ENCODE data around the gene GOLGA1.
"Not testable (repeated sequence)": the region's sequence is repeated elsewhere in the genome, so short reads cannot be mapped to it uniquely, and the experiment has no call there.

GOLGA1 gene, protein sequence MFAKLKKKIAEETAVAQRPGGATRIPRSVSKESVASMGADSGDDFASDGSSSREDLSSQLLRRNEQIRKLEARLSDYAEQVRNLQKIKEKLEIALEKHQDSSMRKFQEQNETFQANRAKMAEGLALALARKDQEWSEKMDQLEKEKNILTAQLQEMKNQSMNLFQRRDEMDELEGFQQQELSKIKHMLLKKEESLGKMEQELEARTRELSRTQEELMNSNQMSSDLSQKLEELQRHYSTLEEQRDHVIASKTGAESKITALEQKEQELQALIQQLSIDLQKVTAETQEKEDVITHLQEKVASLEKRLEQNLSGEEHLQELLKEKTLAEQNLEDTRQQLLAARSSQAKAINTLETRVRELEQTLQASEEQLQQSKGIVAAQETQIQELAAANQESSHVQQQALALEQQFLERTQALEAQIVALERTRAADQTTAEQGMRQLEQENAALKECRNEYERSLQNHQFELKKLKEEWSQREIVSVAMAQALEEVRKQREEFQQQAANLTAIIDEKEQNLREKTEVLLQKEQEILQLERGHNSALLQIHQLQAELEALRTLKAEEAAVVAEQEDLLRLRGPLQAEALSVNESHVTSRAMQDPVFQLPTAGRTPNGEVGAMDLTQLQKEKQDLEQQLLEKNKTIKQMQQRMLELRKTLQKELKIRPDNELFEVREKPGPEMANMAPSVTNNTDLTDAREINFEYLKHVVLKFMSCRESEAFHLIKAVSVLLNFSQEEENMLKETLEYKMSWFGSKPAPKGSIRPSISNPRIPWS

DNA sequence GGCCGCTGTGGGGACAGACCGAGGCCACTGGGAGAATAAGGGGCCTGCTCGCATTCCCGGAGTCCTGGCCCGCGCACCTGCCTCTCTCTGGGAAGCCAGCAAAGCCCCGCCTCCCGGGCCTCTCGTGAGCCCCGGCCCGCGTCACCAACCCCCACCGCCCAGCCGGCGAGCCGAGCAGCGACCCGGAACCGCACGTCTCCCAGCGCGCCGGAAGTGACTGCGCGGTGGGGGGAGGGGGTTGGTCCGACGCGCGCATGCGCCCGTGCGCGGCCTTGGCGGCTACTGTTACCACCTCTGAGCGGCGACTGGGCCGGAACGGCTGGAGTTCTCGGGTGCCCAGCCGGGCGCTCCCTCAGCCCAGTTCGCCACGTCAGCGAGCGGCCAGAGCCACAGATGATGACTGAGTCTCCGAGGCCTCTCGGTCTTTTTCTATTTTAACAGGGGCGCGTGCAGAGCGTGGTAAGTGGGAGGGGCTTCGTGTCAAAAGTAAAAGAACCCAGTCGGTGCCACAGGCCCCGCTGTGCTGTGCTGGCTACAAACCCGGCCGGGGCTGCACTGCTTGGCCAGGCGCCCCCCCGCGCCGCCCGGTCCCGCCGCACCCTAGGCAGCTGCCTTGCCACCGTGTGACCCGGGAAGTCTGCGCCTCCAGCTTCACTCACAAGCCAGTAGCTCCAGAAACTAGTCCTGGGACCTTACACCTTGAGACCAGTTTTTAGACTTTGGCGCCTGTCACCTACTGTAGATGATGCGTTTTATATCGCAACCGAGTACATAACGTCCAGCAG is at the start of gene GOLGA1:
TSS of gene GOLGA1 (minus strand) at position 190 of the 785 bp plus-strand sequence. CDS start 2,372 bp downstream, outside the sequence.
- peak; percentile 94 for DNase-seq

DNA sequence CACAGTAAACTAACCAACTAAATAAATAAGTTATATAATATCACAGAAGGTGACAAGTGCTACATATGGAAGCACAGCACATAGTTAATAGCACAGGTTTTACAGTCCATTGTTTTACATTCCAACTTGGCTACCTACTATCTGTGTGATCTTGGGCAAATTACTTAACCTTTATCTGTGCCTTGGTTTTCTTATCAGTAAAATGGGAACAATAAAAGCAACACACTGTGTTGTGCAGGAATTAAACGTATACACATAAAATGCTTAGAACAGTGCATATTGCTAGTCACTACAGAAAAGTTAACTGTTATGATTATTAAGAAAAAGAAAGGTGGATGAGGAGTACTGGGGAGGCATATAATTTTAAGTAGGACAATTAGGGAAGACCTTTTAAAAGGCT is 42.8 kb upstream of the GOLGA1 start:
- DNase-seq, result no peak

DNA sequence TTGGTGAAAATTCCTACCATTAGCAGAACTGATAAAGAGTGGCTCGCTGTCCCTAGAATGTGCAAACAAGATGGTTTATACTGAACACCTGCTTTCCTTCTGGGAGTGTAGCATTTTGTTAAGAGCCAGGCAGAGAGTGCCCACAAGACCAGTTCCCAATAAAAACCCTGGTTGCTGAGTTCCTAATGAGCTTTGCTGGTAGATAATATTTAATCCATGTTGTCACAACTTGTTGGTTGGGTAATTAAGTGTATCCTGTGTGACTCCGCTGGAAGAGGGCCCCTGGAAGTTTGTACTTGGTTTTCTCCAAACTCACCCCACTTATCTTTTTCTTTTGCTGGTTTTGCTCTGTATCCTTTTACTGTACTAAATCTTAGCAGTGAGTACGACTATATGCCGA is 39.5 kb upstream of the GOLGA1 start:
- DNase-seq, result no peak

DNA sequence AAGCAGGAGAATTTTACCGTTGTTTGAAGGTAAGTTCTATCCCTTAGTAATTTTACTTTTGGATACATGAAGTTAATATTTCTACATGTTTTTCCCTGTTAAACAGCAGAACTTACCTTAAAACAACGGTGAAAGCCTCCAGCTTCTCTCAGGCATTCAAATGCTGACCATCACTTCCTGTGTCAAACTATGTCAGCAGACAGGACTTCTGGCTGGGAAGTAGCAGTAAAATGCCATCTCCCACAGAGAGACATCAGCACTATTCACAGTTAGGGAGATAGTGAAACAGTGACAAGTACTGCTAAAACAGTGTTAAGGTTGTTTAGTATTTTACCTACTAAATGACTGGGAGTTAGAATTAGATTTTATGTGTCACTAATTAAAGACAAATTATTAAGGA is 34.2 kb upstream of the GOLGA1 start:
- DNase-seq, result no peak

DNA sequence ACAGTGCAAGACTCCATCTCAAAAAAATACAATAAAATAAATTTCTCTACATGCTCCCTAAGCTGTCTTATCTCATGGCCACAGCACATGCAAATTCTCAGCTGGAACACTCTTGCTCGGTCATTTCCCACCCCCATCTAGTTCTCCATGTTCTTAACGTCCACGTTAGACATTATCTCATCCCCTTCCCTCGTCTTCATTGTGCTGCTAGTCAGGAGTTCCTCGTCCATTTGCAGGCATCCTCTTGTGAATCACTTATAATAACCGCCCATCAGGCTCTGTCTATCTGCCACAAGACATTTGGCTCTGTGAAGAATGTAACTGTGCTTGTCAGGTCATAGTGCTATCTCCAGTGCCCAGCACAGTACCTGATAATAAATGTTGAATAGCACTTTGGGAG is 32.9 kb upstream of the GOLGA1 start:
- no peak for DNase-seq

DNA sequence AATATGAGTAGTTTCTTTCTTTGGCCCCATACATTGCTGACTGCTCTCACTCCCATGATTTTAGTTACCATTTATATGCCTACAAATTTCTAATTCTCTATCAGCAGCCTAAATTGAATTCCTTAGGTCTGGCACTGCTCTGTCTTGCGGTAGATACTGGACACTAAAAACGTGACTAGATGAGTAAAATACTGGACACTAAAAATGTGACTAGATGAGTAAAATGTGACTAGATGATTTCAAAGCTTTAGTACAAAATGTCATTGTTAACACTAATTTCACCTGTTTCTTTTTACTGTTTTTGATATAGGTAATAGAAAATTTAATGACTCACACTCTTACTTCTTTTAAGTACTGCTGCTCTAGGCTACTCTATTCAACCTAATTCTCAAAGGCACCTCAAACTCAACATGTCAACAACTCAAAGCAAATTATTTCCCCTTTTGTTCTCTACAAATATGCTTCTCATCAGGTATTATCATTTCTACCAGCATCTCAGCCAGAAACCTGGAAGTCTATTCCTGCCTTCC is 31.4 kb upstream of the GOLGA1 start:
- no peak for DNase-seq

DNA sequence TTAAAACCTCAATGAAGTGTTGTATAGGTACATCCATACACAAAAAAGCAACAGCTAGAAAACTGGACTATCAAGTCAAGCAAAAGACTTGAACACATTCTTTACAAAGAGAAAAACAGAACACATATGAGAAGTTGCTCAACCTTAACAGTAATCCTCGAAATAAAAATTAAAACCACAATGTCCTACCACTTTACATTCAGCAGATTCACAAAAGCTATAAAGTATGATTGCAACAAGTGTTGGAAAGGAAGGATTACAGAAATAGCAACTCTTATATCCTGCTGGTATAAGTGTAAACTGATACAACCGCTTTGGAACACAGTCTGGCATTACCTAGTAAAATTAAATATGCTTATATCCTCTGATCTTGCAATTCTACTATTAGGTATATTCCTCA is 28.5 kb upstream of the GOLGA1 start:
- no peak for DNase-seq

DNA sequence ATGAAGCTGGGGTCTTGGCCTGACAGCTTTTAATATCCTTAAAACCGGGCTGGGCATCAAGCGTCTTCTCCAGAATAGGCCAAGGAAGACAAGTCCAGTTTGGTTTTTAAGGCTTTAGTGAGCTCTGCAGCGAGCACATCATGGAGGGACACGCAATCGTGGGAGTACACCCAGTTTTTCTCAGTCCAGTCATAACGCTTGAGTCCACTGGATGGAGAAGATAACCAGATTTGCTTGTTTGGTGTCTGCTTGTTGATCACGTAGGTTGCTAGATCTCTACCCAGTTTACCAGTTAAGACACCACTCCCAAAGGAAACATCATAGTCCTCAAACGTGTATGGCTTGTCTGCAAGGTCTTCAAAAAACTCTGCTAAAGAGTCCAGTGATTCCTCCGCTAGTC is 27.4 kb upstream of the GOLGA1 start:
- no peak for DNase-seq

DNA sequence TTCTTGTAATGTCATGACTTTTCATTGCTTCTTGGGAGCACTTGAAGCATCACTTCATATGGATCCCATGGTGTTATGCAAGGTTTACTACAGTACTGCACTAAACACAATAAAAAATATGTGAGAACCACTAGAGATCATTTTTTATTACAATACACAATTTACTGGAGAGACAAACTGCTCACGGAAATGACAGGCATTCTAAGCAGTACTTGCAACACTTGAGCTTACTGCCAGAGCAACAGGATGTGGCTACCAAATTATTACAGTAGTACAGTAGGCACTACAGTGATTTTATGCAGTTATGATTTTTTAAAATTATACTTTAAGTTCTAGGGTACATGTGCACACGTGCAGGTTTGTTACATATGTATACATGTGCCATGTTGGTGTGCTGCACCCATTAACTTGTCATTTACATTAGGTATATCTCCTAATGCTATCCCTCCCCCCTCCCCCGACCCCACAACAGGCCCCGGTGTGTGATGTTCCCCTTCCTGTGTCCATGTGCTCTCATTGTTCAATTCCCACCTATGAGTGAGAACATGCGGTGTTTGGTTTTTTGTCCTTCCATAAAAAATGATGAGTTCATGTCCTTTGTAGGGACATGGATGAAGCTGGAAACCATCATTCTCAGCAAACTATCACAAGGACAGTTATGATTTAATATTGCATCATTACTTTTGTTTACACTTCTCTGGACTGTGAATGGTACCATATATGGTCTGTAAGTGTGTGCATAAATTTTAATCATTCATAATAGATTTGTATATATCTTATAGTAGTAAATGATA is 25.1 kb upstream of the GOLGA1 start:
- DNase-seq, result peak; percentile 48

DNA sequence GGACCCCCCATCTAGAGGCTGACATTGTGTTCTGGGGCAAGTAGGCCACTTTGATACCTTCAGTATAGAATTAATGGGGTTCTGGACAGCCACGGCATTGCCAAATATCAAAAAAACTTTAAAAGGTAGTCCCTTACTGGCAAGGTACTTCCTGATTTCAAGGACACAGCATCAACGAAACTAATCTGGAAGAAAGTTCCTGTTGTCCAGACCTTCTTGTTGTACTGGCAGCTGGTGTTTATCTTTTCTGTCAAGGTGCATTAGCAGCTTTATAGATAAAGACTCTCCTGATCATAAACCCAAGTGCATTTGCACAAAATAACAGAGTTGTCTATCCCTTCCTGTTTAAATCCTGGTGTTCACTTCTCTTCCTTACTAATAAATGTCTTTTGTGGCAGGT is 23.7 kb upstream of the GOLGA1 start:
- no peak for DNase-seq

DNA sequence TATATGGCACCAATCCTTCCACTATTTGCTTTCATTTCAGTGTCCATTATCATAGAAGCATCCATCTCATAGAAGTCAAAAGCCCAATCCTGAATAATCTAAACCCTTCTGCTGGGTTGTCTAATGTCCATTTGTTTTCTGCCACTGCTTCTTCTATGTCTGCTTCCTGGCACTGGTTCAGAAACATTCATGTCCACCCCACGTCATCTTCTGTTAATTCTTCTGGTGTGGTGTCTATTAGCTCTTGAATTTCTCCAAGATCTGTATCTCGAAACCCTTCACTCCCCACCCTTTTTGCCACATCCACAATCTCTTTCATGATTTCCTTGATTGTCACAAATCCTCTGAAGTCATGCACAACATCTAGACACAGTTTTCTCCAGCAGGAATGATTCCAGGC is 23.2 kb upstream of the GOLGA1 start:
- no peak for DNase-seq

DNA sequence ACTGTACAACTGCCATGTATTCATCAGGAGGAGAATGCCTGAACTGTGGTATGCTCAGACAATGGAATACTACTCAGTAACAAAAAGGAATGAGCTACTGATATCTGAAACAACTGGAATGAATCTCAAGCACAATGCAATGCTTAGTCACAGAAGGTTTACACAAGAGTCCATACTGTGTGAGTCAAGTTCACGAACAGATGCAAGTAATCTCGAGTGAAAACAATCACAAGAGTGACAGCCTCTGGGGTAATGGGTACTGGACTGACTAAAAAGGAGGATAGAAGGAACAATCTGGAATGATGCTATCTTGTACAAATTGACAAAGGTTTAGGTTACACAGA is 19.5 kb upstream of the GOLGA1 start:
- DNase-seq, result no peak

DNA sequence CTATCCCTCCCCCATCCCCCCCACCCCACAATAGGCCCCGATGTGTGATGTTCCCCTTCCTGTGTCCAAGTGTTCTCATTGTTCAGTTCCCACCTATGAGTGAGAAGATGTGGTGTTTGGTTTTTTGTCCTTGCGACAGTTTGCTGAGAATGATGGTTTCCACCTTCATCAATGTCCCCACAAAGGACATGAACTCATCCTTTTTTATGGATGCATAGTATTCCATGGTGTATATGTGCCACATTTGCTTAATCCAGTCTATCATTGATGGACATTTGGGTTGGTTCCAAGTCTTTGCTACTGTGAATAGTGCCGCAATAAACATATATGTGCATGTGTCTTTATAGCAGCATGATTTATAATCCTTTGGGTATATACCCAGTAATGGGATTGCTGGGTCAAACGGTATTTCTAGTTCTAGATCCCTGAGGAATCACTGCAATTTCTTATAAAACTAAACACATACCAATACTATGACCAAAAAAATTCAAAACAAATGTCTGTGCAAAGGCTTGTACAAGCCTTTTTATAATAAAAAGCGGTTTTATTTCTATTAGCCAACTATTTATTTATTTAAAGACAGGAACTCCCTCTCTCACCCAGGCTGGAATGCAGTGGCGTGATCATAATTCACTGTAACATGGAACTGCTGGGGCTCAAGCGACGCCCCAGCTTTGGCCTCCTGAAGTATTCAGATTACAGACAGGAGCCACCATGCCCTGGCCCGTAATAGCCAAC is 19.0 kb upstream of the GOLGA1 start:
- DNase-seq, result not testable (repeated sequence)

DNA sequence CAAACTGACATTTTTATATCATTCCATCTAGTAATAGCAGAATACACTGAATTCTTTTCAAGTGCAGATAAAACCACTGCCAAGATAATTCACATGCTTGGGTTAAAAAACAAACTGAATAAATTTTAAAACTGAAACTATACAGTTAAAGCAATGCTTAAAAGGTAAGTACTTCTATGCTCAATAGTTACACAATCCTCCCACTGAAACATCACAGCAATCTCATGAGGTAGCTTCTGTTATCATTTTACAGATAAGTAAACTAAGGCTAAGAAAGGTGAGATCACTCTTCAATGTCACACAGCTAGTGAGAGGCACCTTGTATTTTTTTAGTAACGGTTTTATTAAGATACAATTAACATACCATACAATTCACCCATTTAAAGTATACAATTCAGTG is 13.4 kb upstream of the GOLGA1 start:
- DNase-seq, result no peak

DNA sequence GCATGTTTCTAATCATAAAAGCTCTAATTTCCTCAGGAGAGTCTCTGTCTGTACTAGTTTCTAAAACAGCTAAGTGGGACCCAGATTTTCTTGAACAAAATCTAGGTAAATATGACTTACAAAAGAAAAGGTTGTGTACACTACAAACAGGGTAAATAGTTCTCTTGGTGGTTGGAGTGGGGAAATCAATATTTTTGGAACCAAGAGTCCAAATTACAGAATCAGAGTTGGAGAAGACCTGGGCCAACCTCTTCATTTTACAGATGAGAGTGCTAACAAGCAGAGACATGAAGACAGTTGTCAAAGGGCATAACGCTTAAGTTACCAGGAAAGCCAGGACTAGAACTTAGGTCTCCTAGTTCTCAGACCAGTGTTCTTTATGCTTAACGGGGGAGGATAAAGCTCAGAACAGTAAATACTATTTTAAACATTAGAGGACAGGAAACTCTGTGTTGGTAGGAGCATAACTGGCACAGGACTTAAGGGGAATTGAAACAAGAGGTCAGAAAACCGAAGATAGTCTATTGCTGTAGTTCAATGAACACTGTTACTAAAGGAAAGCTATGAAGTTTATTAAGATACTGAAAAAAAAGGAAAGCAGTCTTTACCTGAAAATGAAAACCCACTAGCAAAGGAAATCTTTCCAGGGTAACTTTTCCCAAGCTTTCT is 9.3 kb upstream of the GOLGA1 start:
- no peak for DNase-seq

DNA sequence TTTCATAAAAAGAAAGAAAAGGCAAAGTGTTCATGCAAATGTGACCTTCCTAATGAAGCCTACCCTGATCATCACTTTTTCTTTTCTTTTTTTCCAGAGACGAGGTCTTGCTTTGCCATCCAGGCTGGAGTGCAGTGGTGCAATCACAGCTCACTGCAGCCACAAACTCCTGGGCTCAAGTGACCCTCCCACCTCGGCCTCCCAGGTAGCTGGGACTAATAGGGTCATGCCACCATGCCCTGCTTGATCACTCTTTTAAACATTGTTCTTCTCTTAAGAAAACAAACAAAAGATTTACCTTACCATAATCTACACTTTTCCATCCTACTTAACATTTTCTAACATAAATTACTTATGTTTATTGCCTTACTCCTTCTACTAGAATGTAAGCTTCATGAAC is 8.5 kb upstream of the GOLGA1 start:
- DNase-seq, result no peak

DNA sequence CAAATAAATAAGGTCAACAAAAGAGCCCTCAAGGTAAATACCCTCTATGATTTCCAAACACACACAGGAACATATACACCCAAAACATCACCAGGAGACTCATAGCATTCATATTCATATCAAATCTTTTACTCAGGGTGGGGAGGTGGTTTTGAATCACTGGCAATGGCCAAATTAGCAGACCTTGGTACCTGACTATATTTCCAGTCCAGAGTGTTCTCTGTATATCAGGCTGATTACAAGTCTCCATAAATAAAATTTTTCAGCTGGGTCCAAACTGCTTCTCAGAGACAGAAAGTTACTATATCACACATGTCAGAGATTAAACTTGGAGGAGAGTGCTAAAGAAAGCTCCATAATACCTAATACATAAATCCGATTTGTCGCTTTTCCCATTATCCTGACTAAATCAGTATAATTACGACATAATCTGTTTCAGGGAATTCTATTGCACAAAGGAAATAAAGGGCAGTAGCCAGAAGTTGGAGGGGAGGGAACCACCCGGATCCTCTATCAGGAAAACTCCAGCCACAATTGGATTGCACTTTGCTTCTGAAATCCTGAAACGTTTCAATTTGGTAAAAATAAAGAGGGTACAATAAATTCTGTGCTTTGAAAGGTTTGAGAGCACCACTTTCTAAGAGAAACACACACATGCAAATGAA is 7.0 kb upstream of the GOLGA1 start:
- DNase-seq, result no peak

DNA sequence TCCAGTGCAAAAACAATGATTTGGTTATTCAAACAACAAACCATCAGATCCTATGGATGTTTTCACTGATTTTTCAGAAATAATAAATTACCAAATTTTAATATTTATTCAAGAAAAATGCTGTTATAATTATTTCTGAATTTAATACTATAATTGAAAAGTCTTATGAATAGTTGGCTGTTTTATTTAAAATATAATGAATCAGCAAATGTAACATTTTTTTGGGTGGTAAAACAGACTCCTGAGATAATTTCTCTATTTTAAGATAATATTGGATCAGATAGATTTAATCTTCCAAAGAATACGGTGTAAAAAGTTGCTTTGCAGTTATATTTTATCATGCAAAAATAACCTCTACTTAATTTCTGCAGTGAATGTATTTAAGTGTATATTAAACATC is 5.3 kb upstream of the GOLGA1 start:
- DNase-seq, result no peak

DNA sequence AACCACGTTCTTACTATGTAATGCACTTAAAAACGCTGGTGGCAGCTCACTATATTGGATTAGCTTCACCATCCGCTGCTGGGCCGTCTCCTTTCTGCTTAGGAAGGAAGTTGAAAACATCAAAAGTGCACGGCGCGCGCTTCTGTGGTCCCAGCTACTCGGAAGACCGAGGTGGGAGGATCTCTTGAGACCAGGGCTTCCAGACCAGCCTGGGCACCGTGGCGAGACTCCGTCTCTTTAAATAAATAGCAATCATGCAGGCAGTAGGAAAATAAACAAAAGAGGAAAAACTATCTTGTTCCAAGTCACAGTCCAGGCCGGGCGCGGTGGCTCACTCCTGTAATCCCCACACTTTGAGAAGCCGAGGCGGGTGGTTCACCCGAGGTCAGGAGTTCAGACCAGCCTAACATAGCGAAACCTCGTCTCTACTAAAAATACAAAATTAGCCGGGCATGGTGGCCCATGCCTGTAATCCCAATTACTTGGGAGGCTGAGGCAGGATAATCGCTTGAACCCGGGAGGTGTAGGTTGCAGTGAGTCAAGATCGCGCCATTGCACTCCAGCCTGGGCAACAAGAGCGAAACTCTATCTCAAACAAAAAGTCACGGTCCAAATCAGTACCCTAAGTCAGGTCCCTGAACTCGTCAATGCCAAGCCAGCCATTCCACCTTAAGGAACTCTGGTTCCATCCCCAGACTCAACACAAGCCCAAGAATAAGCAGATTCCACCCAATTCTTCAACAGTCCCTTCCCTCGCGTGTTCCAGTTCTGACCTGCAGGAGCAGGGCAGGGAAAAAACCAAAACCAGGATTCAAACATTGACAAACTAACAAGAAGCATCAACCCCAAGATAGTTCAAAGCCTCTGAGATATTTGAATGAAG is 1.0 kb upstream of the GOLGA1 start:
- peak; percentile 73 for DNase-seq

DNA sequence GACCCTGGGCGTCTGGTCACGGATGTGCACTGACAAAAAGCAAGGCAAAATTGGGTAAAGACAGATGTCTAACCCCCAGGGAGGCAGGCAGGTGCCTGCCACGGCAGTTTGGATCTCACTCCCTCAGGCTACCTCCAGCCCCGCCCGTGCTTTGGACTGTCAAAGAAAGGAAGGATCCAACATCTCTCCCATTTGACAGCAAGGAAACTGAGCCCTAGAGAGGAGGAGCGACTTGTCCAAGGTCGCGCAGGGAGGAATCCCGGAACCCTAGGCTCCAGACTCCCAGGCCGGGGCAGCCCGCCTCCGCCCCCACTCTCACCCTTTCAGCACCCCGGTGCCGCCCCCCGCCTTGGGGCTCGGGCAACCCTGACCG is 376 bp downstream of the GOLGA1 start:
- DNase-seq, result no peak
